ENCODE results near the gene GPC6.
A peak's percentile ranks its signal among the peaks of the same experiment; 100 is the strongest.

The GPC6 gene

GRCh38 chr13:93559718-93560117, 333.1 kb downstream of the GPC6 start (continued):
- no peak for TF ChIP-seq ZNF148 (tag by site-specific recombination; IDR thresholded peaks at IDR 0.05; ENCODE audit: borderline replicate concordance)
- peak; percentile 77 for TF ChIP-seq SP7 (tag by site-specific recombination; IDR thresholded peaks at IDR 0.05)
- no peak for TF ChIP-seq ZBTB1 (tag by site-specific recombination; IDR thresholded peaks at IDR 0.05)
- no peak for TF ChIP-seq ZNF610 (tag by site-specific recombination; IDR thresholded peaks at IDR 0.05; ENCODE audit: borderline replicate concordance)
- no peak for TF ChIP-seq PATZ1 (tag by site-specific recombination; IDR thresholded peaks at IDR 0.05)
- TF ChIP-seq KLF16 (tag by site-specific recombination; IDR thresholded peaks at IDR 0.05): no peak
- TF ChIP-seq KLF10 (tag by site-specific recombination; IDR thresholded peaks at IDR 0.05): no peak
- no peak for TF ChIP-seq ZNF596 (tag by site-specific recombination; IDR thresholded peaks at IDR 0.05)
- TF ChIP-seq IKZF3 (tag by site-specific recombination; IDR thresholded peaks at IDR 0.05): no peak
- no peak for TF ChIP-seq MZF1 (tag by site-specific recombination; IDR thresholded peaks at IDR 0.05; ENCODE audit: borderline replicate concordance)
- 0 out of 2 replicates have a peak, but pooled peaks have one; percentile 48 for TF ChIP-seq ZNF843 (tag by site-specific recombination; IDR thresholded peaks at IDR 0.05)
- no peak for TF ChIP-seq ZNF214 (tag by site-specific recombination; IDR thresholded peaks at IDR 0.05; ENCODE audit: borderline replicate concordance)
- no peak for TF ChIP-seq ZFP41 (tag by site-specific recombination; IDR thresholded peaks at IDR 0.05; ENCODE audit: borderline replicate concordance)
- TF ChIP-seq HOXA7 (CRISPR knock-in tag; IDR thresholded peaks at IDR 0.05; ENCODE audit: borderline replicate concordance): no peak
- peak; percentile 37; the same call in 1 of the 2 replicates for TF ChIP-seq GLI2 (tag by site-specific recombination; IDR thresholded peaks at IDR 0.05; ENCODE audit: borderline replicate concordance, low read depth)
- no peak for TF ChIP-seq ZNF174 (tag by site-specific recombination; IDR thresholded peaks at IDR 0.05)
- TF ChIP-seq ZNF585B (tag by site-specific recombination; IDR thresholded peaks at IDR 0.05): no peak
- no peak for TF ChIP-seq SP2 (tag by site-specific recombination; IDR thresholded peaks at IDR 0.05)
- TF ChIP-seq HIC1 (tag by site-specific recombination; IDR thresholded peaks at IDR 0.05): no peak
- no peak for TF ChIP-seq ZBTB11 (tag by site-specific recombination; conservative IDR thresholded peaks at IDR 0.05; ENCODE audit: low read depth)
- no peak for TF ChIP-seq ZNF449 (tag by site-specific recombination; IDR thresholded peaks at IDR 0.05)
- no peak for TF ChIP-seq GLIS2 (tag by site-specific recombination; IDR thresholded peaks at IDR 0.05)
- TF ChIP-seq ZNF837 (tag by site-specific recombination; IDR thresholded peaks at IDR 0.05): no peak
- TF ChIP-seq BCL6B (tag by site-specific recombination; IDR thresholded peaks at IDR 0.05): 0 out of 2 replicates have a peak, but pooled peaks have one; percentile 48
- TF ChIP-seq ZNF37A (tag by site-specific recombination; IDR thresholded peaks at IDR 0.05): no peak
- no peak for TF ChIP-seq HOXD13 (CRISPR knock-in tag; IDR thresholded peaks at IDR 0.05; ENCODE audit: borderline replicate concordance)
- no peak for TF ChIP-seq ZNF580 (tag by site-specific recombination; IDR thresholded peaks at IDR 0.05)
